GM21390 (cell line): ENCODE data around the gene SMCO4.
"Not testable (repeated sequence)": the region's sequence is repeated elsewhere in the genome, so short reads cannot be mapped to it uniquely, and the experiment has no call there.

Experiments used
- ATAC-seq: cut with Tn5 transposase; IDR thresholded peaks from one replicate; pipeline ENCODE4 v1.9.1; 2021; ENCODE audit not compliant: unreplicated experiment

The SMCO4 gene

GRCh38 chr11:93543292-93543977 lies at the start of gene SMCO4:
TSS of gene SMCO4 (minus strand) at chr11:93543391. CDS start at chr11:93479189, 64,202 bp downstream.
- ATAC-seq = peak; percentile 80

GRCh38 chr11:93591247-93591898 lies 48.2 kb upstream of the SMCO4 start:
- ATAC-seq = peak; percentile 94

GRCh38 chr11:93589347-93589746 lies 46.2 kb upstream of the SMCO4 start:
- no peak for ATAC-seq

- no peak for ATAC-seq
Measured at GRCh38 chr11:93587858-93588581, 44.8 kb upstream of the SMCO4 start.

- not testable (repeated sequence) for ATAC-seq
Measured at GRCh38 chr11:93587425-93587824, 44.2 kb upstream of the SMCO4 start.

- no peak for ATAC-seq
Measured at GRCh38 chr11:93585758-93586157, 42.6 kb upstream of the SMCO4 start.

- ATAC-seq = no peak
Measured at GRCh38 chr11:93583490-93583889, 40.3 kb upstream of the SMCO4 start.

GRCh38 chr11:93579187-93579751 lies 36.1 kb upstream of the SMCO4 start:
- ATAC-seq = no peak

GRCh38 chr11:93577286-93577685 lies 34.1 kb upstream of the SMCO4 start:
- ATAC-seq = no peak

- not testable (repeated sequence) for ATAC-seq
Measured at GRCh38 chr11:93576870-93577269, 33.7 kb upstream of the SMCO4 start.

GRCh38 chr11:93574638-93575220 lies 31.5 kb upstream of the SMCO4 start:
- ATAC-seq = no peak

- no peak for ATAC-seq
Measured at GRCh38 chr11:93573184-93573583, 30.0 kb upstream of the SMCO4 start.

- no peak for ATAC-seq
Measured at GRCh38 chr11:93572621-93573020, 29.4 kb upstream of the SMCO4 start.

- ATAC-seq = no peak
Measured at GRCh38 chr11:93572171-93572570, 29.0 kb upstream of the SMCO4 start.

GRCh38 chr11:93571612-93572011 lies 28.4 kb upstream of the SMCO4 start:
- no peak for ATAC-seq

- ATAC-seq = no peak
Measured at GRCh38 chr11:93570759-93571413, 27.7 kb upstream of the SMCO4 start.

GRCh38 chr11:93569496-93569895 lies 26.3 kb upstream of the SMCO4 start:
- ATAC-seq = no peak

- no peak for ATAC-seq
Measured at GRCh38 chr11:93568726-93569125, 25.5 kb upstream of the SMCO4 start.

- no peak for ATAC-seq
Measured at GRCh38 chr11:93567401-93567895, 24.3 kb upstream of the SMCO4 start.

GRCh38 chr11:93564895-93565294 lies 21.7 kb upstream of the SMCO4 start:
- ATAC-seq = no peak

GRCh38 chr11:93563857-93564256 lies 20.7 kb upstream of the SMCO4 start:
- no peak for ATAC-seq
